Measurements from ENCODE around the gene ST14. TPM values are rescaled to one million over a fixed set of nuclear protein-coding genes. Genes with fewer than 3 reads are reported as not detected.

The ST14 gene
- total RNA-seq, 4 donors from 2014 or later, result 335 to 641 (median 446) TPM

- H3K4me1 ChIP-seq, result peaks cover 32 to 73% (median 66%) of the 10 kb centered on the region in 4 donors
Observed at GRCh38 chr11:130174642-130175041, 15.1 kb downstream of the ST14 start.

GRCh38 chr11:130175898-130176297, 16.3 kb downstream of the ST14 start:
- Histone ChIP-seq H3K27ac (no peak overlapping the region), H3K36me3 (no peaks in the 10 kb centered on the region), H3K4me3 (no peak overlapping the region), H3K27me3 (no peaks in the 10 kb centered on the region), H3K9me3 (no peaks in the 10 kb centered on the region), H3K4me1 (peaks cover 28 to 73% (median 66%) of the 10 kb centered on the region in 4 donors)
- intact Hi-C loops (cut with DNase I; ENCODE audit: low total_unique reads) (no loop called here), in situ Hi-C loops (cut with MboI; ENCODE audit: low pct_ligation_motif_present in 1 of 4, low pct_unique_long_range_greater_than_20kb in 1 of 4, low sequenced_read_pairs in 3 of 4) (no loop called here)
- WGBS, 2 donors (ENCODE audit: low coverage in 1 of 2), result 60 to 86% methylated on average over 1 to 5 of the region's 5 CpGs
- DNase-seq, result no peak
- no peak for TF ChIP-seq EP300 (IDR thresholded peaks at IDR 0.05; ENCODE audit: low read depth)
- TF ChIP-seq POLR2A (IDR thresholded peaks at IDR 0.05), result no peak
- no peak for TF ChIP-seq POLR2AphosphoS5 (IDR thresholded peaks at IDR 0.05)
- TF ChIP-seq CTCF (IDR thresholded peaks at IDR 0.05), result no peak

More at GRCh38 chr11:130174642-130175041, 15.1 kb downstream of the ST14 start:
- no peak for TF ChIP-seq POLR2AphosphoS5 (IDR thresholded peaks at IDR 0.05)
- Histone ChIP-seq H3K27ac (no peak overlapping the region), H3K27me3 (no peaks in the 10 kb centered on the region), H3K36me3 (no peaks in the 10 kb centered on the region), H3K9me3 (no peaks in the 10 kb centered on the region), H3K4me3 (no peak overlapping the region)
- WGBS, 2 donors (ENCODE audit: low coverage in 1 of 2), result 86 to 93% methylated on average over 4 of the region's 4 CpGs
- in situ Hi-C loops (cut with MboI; ENCODE audit: low pct_ligation_motif_present in 1 of 4, low pct_unique_long_range_greater_than_20kb in 1 of 4, low sequenced_read_pairs in 3 of 4) (no loop called here), intact Hi-C loops (cut with DNase I; ENCODE audit: low total_unique reads) (no loop called here)
- no peak for DNase-seq

- no peak for TF ChIP-seq EP300 (IDR thresholded peaks at IDR 0.05; ENCODE audit: low read depth)
- TF ChIP-seq POLR2A (IDR thresholded peaks at IDR 0.05), result no peak
- TF ChIP-seq CTCF (IDR thresholded peaks at IDR 0.05), result no peak
- TF ChIP-seq POLR2AphosphoS5 (IDR thresholded peaks at IDR 0.05), result no peak
- DNase-seq, result no peak
- Histone ChIP-seq H3K4me1 (peaks cover 25 to 70% (median 59%) of the 10 kb centered on the region in 4 donors), H3K27me3 (no peaks in the 10 kb centered on the region), H3K4me3 (no peak overlapping the region), H3K27ac (peak overlapping the region; percentile 88 to 93 (median 92)), H3K9me3 (no peaks in the 10 kb centered on the region), H3K36me3 (no peaks in the 10 kb centered on the region)
- intact Hi-C loops (cut with DNase I; ENCODE audit: low total_unique reads), result no loop called here
- WGBS, 2 donors (ENCODE audit: low coverage in 1 of 2), result 60 to 77% methylated on average over 1 to 10 of the region's 10 CpGs
- in situ Hi-C loops (cut with MboI; ENCODE audit: low pct_ligation_motif_present in 1 of 4, low pct_unique_long_range_greater_than_20kb in 1 of 4, low sequenced_read_pairs in 3 of 4), result no loop called here
Observed at GRCh38 chr11:130177782-130178181, 18.2 kb downstream of the ST14 start.

GRCh38 chr11:130178441-130179339, 19.1 kb downstream of the ST14 start:
- Histone ChIP-seq H3K4me3 (no peak overlapping the region), H3K27ac (peak overlapping the region; percentile 88 to 93 (median 92)), H3K36me3 (no peaks in the 10 kb centered on the region), H3K27me3 (no peaks in the 10 kb centered on the region), H3K4me1 (peaks cover 25 to 74% (median 55%) of the 10 kb centered on the region in 4 donors), H3K9me3 (no peaks in the 10 kb centered on the region)
- peak; percentile 56 for DNase-seq
- WGBS, 2 donors (ENCODE audit: low coverage in 1 of 2), result 42% methylated on average over 15 of the region's 16 CpGs; no CpG with 5 or more reads in 1 of the 2 donors
- TF ChIP-seq POLR2AphosphoS5 (IDR thresholded peaks at IDR 0.05) (no peak), POLR2A (IDR thresholded peaks at IDR 0.05) (no peak), CTCF (IDR thresholded peaks at IDR 0.05) (no peak), EP300 (IDR thresholded peaks at IDR 0.05; ENCODE audit: low read depth) (no peak)
- in situ Hi-C loops (cut with MboI; ENCODE audit: low pct_ligation_motif_present in 1 of 4, low pct_unique_long_range_greater_than_20kb in 1 of 4, low sequenced_read_pairs in 3 of 4) (no loop called here), intact Hi-C loops (cut with DNase I; ENCODE audit: low total_unique reads) (no loop called here)
